ENCODE data around the gene TMEM176A.

The TMEM176A gene

GRCh38 chr7:150791746-150792452, 8.7 kb upstream of the TMEM176A start:
- no peak for DNase-seq
- Histone ChIP-seq H3K27ac (ENCODE audit: low read length) (no peak overlapping the region), H3K9me3 (ENCODE audit: insufficient read depth, low read length, severe bottlenecking) (no peaks in the 10 kb centered on the region), H2AFZ (ENCODE audit: low read depth, low read length) (no peak overlapping the region), H3K4me1 (ENCODE audit: insufficient read depth, low read length) (no peaks in the 10 kb centered on the region), H3K79me2 (ENCODE audit: insufficient read depth, low read length) (no peaks in the 10 kb centered on the region), H3K4me2 (ENCODE audit: insufficient read depth, low read length) (no peak overlapping the region), H3K27me3 (ENCODE audit: insufficient read depth, low read length, poor library complexity) (peaks cover 41% of the 10 kb centered on the region), H4K20me1 (ENCODE audit: insufficient read depth, low read length) (no peaks in the 10 kb centered on the region; the same call in 1 of the 2 replicates), H3K36me3 (ENCODE audit: insufficient read depth, low read length) (no peaks in the 10 kb centered on the region), H3K4me3 (ENCODE audit: low read depth in 1 of 2, low read length in 2 of 2) (no peak overlapping the region), H3K9ac (ENCODE audit: low read depth, low read length) (no peak overlapping the region)
- ATAC-seq (ENCODE audit: insufficient read depth, low read depth): no peak
- no peak for TF ChIP-seq CTCF (IDR thresholded peaks at IDR 0.05; ENCODE audit: borderline replicate concordance, extremely low read depth, low read length, poor library complexity, severe bottlenecking)
- no peak for TF ChIP-seq EZH2 (IDR thresholded peaks at IDR 0.05; ENCODE audit: borderline replicate concordance, low read depth, low read length, severe bottlenecking)

GRCh38 chr7:150793569-150794238, 6.9 kb upstream of the TMEM176A start:
- ATAC-seq (ENCODE audit: insufficient read depth, low read depth) (no peak), DNase-seq (no peak)
- TF ChIP-seq EZH2 (IDR thresholded peaks at IDR 0.05; ENCODE audit: borderline replicate concordance, low read depth, low read length, severe bottlenecking) (no peak), CTCF (IDR thresholded peaks at IDR 0.05; ENCODE audit: borderline replicate concordance, extremely low read depth, low read length, poor library complexity, severe bottlenecking) (no peak)
- Histone ChIP-seq H4K20me1 (ENCODE audit: insufficient read depth, low read length) (no peaks in the 10 kb centered on the region; the same call in 1 of the 2 replicates), H2AFZ (ENCODE audit: low read depth, low read length) (no peak overlapping the region), H3K79me2 (ENCODE audit: insufficient read depth, low read length) (no peaks in the 10 kb centered on the region), H3K4me2 (ENCODE audit: insufficient read depth, low read length) (no peak overlapping the region), H3K4me3 (ENCODE audit: low read depth in 1 of 2, low read length in 2 of 2) (no peak overlapping the region), H3K9me3 (ENCODE audit: insufficient read depth, low read length, severe bottlenecking) (no peaks in the 10 kb centered on the region), H3K4me1 (ENCODE audit: insufficient read depth, low read length) (no peaks in the 10 kb centered on the region), H3K9ac (ENCODE audit: low read depth, low read length) (no peak overlapping the region), H3K27me3 (ENCODE audit: insufficient read depth, low read length, poor library complexity) (peaks cover 33% of the 10 kb centered on the region), H3K27ac (ENCODE audit: low read length) (no peak overlapping the region), H3K36me3 (ENCODE audit: insufficient read depth, low read length) (no peaks in the 10 kb centered on the region)

- Histone ChIP-seq H3K36me3 (ENCODE audit: insufficient read depth, low read length) (no peaks in the 10 kb centered on the region), H3K27me3 (ENCODE audit: insufficient read depth, low read length, poor library complexity) (peaks cover 24% of the 10 kb centered on the region), H3K4me3 (ENCODE audit: low read depth in 1 of 2, low read length in 2 of 2) (no peak overlapping the region), H4K20me1 (ENCODE audit: insufficient read depth, low read length) (no peaks in the 10 kb centered on the region), H3K27ac (ENCODE audit: low read length) (no peak overlapping the region), H3K9me3 (ENCODE audit: insufficient read depth, low read length, severe bottlenecking) (no peaks in the 10 kb centered on the region), H3K4me1 (ENCODE audit: insufficient read depth, low read length) (no peaks in the 10 kb centered on the region), H3K4me2 (ENCODE audit: insufficient read depth, low read length) (no peak overlapping the region), H3K79me2 (ENCODE audit: insufficient read depth, low read length) (no peaks in the 10 kb centered on the region), H2AFZ (ENCODE audit: low read depth, low read length) (no peak overlapping the region), H3K9ac (ENCODE audit: low read depth, low read length) (no peak overlapping the region)
- no peak for ATAC-seq (ENCODE audit: insufficient read depth, low read depth)
- TF ChIP-seq CTCF (IDR thresholded peaks at IDR 0.05; ENCODE audit: borderline replicate concordance, extremely low read depth, low read length, poor library complexity, severe bottlenecking): no peak
- no peak for TF ChIP-seq EZH2 (IDR thresholded peaks at IDR 0.05; ENCODE audit: borderline replicate concordance, low read depth, low read length, severe bottlenecking)
- no peak for DNase-seq
Observed at GRCh38 chr7:150797661-150798060, 2.9 kb upstream of the TMEM176A start.

Data from DND-41 (cell line).